T-helper 2 cell treated with Interferon-gamma antibody and Interleukin-4, amounts not matched to agents 100 ng/mL and 5 ng/mL, for 36 hours (primary cell): ENCODE measurements around the gene PAPOLB. TPM values are rescaled to one million over a fixed set of nuclear protein-coding genes. Genes with fewer than 3 reads are reported as not detected.

Experiments used
- intact Hi-C: fragments of 100-400 bp; cut with micrococcal nuclease; formaldehyde crosslinking; loops from one replicate; pipeline ENCODE4 v1.15.1; 2023
- total RNA-seq: library from RNA; stranded (reverse); gene quantifications from 2 replicates; pipeline ENCODE4 v1.2.3, GENCODE V29; 2022

Gene PAPOLB
- total RNA-seq, 1 donor from 2014 or later: not detected

GRCh38 chr7:4825081-4825480 is 36.7 kb downstream of the PAPOLB start:
- intact Hi-C loops: no loop called here

GRCh38 chr7:4824120-4824775 is 37.6 kb downstream of the PAPOLB start:
- intact Hi-C loops: no loop called here

DNA sequence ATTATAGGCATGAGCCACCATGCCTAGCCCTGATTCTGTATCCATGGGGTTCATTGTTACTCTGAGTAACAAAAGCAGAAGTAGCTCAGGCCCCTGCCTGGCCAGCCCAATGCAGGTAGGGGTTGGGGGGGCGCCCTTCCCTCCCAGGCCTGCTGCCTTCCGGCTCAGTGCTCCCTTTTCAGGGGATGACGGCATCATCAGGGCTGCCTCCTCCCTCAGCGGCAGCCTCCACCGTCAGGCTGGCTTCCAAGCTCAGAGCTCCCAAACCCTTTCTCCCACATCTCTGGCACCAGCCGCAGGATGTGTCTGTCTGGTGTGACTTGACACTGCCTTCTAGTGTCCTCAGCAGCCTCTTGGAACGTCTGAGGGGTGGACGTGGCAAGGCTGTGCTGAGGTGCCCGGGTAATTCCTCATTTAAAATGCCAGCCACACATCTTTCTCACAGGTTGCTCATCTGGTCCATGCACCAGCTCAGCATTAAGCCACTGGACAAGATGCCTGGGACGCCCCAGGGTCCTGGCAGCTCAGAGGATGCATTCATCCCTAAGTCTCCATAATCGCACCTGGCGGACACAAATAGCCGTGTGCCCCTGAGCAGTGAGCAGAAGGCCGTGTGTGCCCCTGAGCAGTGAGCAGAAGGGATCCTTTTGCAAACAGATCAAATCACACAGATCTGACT is 38.2 kb downstream of the PAPOLB start:
- intact Hi-C loops: no loop called here

GRCh38 chr7:4822677-4823076 is 39.2 kb downstream of the PAPOLB start:
- intact Hi-C loops: no loop called here

DNA sequence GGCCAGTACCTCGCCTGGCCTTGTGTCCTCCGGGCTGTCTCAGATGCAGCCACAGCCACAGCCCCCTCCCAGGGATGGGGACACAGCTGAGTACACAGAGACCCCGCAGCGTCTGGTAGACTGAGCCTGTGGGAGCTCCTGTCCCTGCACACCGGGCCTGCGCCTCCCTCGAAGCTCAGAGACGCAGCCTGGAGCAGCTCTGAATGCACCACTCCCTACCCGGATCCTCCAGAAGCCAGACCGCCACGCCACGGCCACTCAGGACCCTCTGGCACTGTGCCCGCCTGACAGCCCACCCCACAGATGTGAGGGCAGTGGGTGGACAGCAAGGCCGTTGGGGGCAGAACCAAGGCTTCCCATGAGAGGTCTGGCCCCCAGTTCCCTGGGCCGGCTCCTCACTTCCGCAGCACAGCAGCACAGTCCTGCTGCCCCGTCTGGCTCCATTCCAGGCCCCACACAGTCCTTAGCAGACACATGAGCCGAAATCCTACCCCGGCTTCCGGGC is 40.8 kb downstream of the PAPOLB start:
- intact Hi-C loops: no loop called here

DNA sequence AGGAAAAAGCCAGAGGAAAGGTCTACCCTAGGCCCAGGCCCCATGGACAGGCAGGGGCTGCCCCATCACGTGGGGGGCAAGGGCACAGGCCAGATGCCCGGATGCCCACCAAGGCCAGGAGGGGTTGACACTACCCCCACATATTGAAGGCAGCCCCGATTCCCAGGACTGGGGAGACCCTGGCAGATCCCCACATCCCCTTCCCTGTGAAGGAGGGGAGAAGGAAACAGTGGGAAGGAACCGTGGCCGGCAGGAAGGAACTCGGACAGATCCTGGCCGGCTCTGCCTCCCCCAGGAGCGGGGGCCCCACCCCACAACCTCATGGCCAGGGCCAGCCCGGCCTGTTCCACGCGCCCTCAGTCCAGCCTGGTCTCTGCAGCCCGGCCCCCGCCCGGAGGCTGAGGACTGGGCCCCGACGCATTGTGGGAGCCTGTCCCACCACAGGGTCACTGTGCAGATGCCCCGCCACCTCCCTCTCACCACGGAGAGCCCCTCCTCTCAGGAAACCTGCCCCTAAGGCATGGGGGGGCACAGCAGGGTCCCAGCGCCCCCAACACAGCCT is 41.3 kb downstream of the PAPOLB start:
- intact Hi-C loops: no loop called here

- intact Hi-C loops: no loop called here
These were observed 42.0 kb downstream of the PAPOLB start for GRCh38 chr7:4819560-4820404.

GRCh38 chr7:4818000-4818794 is 43.6 kb downstream of the PAPOLB start:
- intact Hi-C loops: no loop called here

DNA sequence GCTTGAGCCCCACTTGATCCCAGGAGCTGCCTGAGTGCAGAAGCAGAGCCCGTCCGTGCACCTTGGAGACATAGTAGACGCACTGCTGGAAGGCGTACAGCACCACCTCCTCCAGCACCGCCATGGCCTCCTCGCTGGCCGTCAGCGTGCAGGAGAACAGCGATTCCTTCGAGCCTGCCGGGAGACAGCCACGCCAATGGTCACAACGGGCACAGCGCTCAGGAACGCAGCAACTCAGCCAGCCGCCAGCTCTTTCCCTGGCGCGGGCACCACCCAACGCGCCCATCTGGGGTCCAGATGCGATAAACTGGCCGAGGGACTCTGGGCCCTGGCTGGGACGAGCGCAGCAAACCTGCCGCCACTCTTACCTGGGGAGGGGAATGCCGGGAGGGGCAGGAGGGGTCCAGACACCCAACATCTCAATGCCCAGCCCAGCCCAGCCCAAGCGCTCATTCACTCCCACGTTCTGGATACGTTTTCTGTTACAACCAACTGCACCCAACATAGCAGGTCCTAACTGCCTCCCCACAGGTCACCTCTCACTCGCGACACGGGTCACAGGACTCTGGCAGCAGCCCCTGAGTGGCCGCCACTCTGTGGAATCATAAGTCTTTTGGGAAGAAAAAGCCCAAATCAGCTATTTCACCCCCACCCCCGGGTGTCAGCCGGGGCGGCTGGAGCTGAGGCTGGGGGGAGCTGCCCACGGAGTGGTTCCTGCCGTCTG is 44.5 kb downstream of the PAPOLB start:
- intact Hi-C loops: no loop called here

DNA sequence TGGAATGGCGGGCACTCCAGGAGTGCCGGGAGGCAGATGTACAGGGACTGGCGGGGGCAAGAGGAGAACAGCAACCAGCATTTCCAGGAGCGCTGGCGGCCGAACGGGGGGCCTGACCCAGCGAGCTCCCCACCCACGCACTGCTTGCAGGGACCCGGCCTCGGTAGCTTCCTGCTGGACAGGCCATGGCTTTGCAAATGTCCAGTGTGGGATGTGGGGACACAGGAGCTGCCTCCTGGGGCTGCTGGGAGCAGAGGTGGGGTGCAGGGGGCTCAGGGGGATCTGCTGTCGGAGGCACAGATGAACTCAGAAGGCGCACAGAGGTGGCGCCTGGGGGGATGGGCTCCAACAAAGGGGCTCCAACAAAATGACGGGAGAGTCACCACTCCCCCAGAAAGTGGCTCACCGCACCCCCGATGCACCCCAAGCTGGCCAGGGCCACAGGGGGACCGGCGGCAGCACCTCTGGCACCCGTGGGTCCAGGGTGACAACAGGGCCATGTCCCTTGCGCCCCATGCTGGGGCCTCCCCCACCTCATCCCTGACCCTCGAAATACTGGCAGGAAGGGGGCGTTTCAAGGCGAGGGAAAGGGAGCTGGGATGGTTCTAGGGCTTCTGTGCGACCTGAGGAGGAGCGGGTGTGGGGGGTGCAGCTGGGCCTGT is 45.3 kb downstream of the PAPOLB start:
- intact Hi-C loops: no loop called here

- intact Hi-C loops: no loop called here
These were observed 46.0 kb downstream of the PAPOLB start for GRCh38 chr7:4815609-4816418.

DNA sequence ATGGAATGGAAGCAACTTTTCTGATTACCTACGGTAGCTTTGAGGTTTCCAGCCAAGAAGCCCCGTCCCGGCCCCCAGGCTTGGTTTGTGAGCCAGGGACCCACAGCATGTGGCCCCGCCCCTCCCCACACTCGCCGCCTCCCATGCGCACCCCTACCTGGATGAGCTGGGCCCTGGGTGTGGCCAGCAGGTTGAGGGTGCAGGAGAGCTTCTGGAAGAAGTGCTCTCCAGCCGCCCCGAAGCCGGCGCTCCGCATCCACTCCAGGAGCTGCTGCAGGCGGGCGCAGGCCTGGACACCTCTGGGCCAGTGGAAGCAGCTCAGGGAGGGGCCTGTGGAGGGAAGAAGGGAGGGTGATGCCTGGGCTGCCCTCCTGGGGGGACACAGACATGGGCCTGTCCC is 46.7 kb downstream of the PAPOLB start:
- intact Hi-C loops: no loop called here

- intact Hi-C loops: no loop called here
These were observed 47.4 kb downstream of the PAPOLB start for GRCh38 chr7:4814433-4814832.

GRCh38 chr7:4809666-4810065 is 52.2 kb downstream of the PAPOLB start:
- intact Hi-C loops: no loop called here

DNA sequence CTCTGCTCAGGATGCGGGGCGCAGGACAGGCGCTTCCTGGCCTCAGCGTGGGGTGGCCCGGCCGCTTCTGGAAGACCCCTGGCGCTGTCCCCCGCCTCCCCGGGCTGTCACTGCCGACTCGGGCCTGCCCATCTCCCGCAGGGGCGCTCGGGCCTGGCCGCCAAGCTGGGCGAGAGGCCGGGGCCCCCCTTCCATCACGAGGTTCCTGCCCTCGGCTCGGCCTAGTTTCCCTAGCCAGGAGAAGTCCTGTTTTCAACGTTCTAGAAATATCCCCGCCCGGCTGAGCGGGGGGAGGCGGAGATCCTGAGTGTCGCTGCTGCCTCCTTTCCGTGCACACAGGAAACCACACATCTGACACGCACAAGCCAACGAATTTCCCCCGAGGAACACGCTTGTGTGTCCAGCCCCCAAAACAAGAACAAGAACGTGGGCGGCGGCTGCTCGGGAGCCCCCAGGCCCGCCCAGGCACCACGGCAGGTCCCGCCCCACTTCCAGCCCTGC is 52.7 kb downstream of the PAPOLB start:
- intact Hi-C loops: no loop called here

DNA sequence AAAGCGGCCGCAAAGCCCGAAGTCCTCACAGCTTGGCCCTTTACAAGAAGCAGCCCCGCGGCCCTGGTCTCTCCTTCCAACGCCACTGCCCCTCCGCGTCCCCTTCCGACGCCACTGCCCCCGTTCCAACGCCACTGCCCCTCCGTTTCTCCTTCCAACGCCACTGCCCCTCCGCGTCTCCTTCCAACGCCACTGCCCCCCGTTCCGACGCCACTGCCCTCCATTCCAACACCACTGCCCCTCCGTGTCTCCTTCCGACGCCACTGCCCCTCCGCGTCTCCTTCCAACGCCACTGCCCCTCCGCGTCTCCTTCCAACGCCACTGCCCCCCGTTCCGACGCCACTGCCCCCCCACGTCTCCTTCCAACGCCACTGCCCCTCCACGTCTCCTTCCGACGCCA is 53.3 kb downstream of the PAPOLB start:
- intact Hi-C loops: no loop called here

DNA sequence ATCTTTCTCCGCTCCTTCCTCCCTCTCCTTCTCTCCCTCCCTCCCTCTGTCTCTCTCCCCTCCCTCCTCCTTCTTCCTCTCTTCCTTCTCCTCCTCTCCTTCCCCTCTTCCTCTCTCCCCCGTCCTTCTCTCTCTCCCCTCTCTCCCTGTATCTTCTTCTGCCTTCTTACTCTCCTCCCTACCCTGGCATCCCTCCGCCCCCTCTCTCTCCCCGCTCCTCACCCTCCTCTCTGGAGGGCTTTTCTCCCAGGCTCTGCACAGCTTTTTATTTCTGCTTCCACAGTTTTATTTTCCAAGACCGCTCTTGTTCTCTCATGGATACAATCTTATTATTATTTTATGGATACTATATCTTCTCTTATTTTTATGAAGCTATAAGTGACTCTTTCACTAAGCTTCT is 53.8 kb downstream of the PAPOLB start:
- intact Hi-C loops: no loop called here
